GM23338 (cell line): ENCODE results near the gene KRTAP10-6. TPM values are rescaled to one million over a fixed set of nuclear protein-coding genes. Genes with fewer than 3 reads are reported as not detected.

Experiments
- ATAC-seq: fragments of 200-7000 bp; cut with Tn5 transposase; 3 replicates; pipeline ENCODE4 v1.9.1; 2020
- DNase-seq: peaks from one replicate; pipeline ENCODE4 v3.0.0-alpha.2; 2015; ENCODE audit warnings: low spot score
- H2AFZ ChIP-seq: fragments of 200-600 bp; sonication (generic); 2 replicates; pipeline ENCODE4 v1.8.0; 2016; ENCODE audit warnings: antibody characterized with exemption, mild to moderate bottlenecking, moderate library complexity
- H3F3A ChIP-seq: fragments of 200-600 bp; sonication (generic); replicated peaks from 2 replicates; pipeline ENCODE4 v1.8.0; 2017; ENCODE audit warnings: antibody characterized with exemption, mixed run types, low read depth
- H3K27ac ChIP-seq: fragments of 200-600 bp; sonication (generic); 2 replicates; pipeline ENCODE4 v1.6.1; 2016; ENCODE audit warnings: low read depth
- H3K27me3 ChIP-seq: fragments of 200-600 bp; sonication (generic); 2 replicates; pipeline ENCODE4 v1.8.0; 2016; ENCODE audit warnings: mild to moderate bottlenecking, mixed run types, moderate library complexity; ENCODE audit not compliant: insufficient read depth
- H3K36me3 ChIP-seq: fragments of 200-600 bp; sonication (generic); 2 replicates; pipeline ENCODE4 v1.8.0; 2016; ENCODE audit warnings: mild to moderate bottlenecking; ENCODE audit not compliant: insufficient read depth
- H3K4me1 ChIP-seq: fragments of 200-600 bp; sonication (generic); 2 replicates; pipeline ENCODE4 v1.8.0; 2016; ENCODE audit warnings: mild to moderate bottlenecking, moderate library complexity; ENCODE audit not compliant: insufficient read depth
- H3K4me2 ChIP-seq: fragments of 200-600 bp; sonication (generic); 2 replicates; pipeline ENCODE4 v1.7.1; 2017; ENCODE audit warnings: mixed run types
- H3K4me3 ChIP-seq: fragments of 200-600 bp; sonication (generic); 2 replicates; pipeline ENCODE4 v1.6.1; 2016; ENCODE audit warnings: mixed run types
- H3K79me2 ChIP-seq: fragments of 200-600 bp; sonication (generic); replicated peaks from 2 replicates; pipeline ENCODE4 v1.8.0; 2017; ENCODE audit warnings: mild to moderate bottlenecking; ENCODE audit not compliant: insufficient read depth
- H3K9me2 ChIP-seq: fragments of 200-600 bp; sonication (generic); 2 replicates; pipeline ENCODE4 v1.8.0; 2017; ENCODE audit not compliant: insufficient read depth
- H4K20me1 ChIP-seq: fragments of 200-600 bp; sonication (generic); replicated peaks from 2 replicates; pipeline ENCODE4 v1.8.0; 2017; ENCODE audit warnings: mild to moderate bottlenecking; ENCODE audit not compliant: insufficient read depth
- H3K27ac Mint-ChIP-seq: 2 replicates; pipeline ENCODE4 v1.8.0; 2020; ENCODE audit warnings: inconsistent platforms, mild to moderate bottlenecking, moderate library complexity, mixed read lengths
- H3K27me3 Mint-ChIP-seq: 3 replicates; pipeline ENCODE4 v1.8.0; 2022; ENCODE audit warnings: low read depth, mild to moderate bottlenecking, moderate library complexity, mixed read lengths, inconsistent platforms; ENCODE audit not compliant: insufficient read depth, poor library complexity
- H3K36me3 Mint-ChIP-seq: 3 replicates; pipeline ENCODE4 v1.8.0; 2021; ENCODE audit warnings: low read depth, mild to moderate bottlenecking, inconsistent platforms, moderate library complexity, mixed read lengths
- H3K4me1 Mint-ChIP-seq: 3 replicates; pipeline ENCODE4 v1.8.0; 2020; ENCODE audit warnings: mild to moderate bottlenecking, inconsistent platforms, mixed read lengths
- H3K4me3 Mint-ChIP-seq: 3 replicates; pipeline ENCODE4 v1.8.0; 2021; ENCODE audit warnings: moderate library complexity, mild to moderate bottlenecking, inconsistent platforms, mixed read lengths
- H3K9me3 Mint-ChIP-seq: 3 replicates; pipeline ENCODE4 v1.8.0; 2020; ENCODE audit warnings: moderate library complexity, mild to moderate bottlenecking, inconsistent platforms, mixed read lengths
- CREB1 ChIP-seq: fragments of 250-450 bp; sonication (Bioruptor Pico); IDR thresholded peaks from 2 replicates; pipeline ENCODE4 v1.5.0; 2020; ENCODE audit warnings: low read depth, mild to moderate bottlenecking, moderate library complexity
- ETS1 ChIP-seq: IDR thresholded peaks from 2 replicates; pipeline ENCODE4 v1.6.1; 2016; ENCODE audit warnings: antibody characterized with exemption
- EZH2phosphoT487 ChIP-seq: fragments of 200-600 bp; sonication (generic); IDR thresholded peaks from one replicate; pipeline ENCODE4 v1.8.1; 2018; ENCODE audit warnings: antibody characterized with exemption; ENCODE audit not compliant: unreplicated experiment
- JUNB ChIP-seq: IDR thresholded peaks from one replicate; pipeline ENCODE4 v1.6.1; 2016; ENCODE audit warnings: antibody characterized with exemption; ENCODE audit not compliant: unreplicated experiment
- NANOG ChIP-seq: IDR thresholded peaks from 2 replicates; pipeline ENCODE4 v1.6.1; 2016; ENCODE audit warnings: antibody characterized with exemption, borderline replicate concordance
- REST ChIP-seq: IDR thresholded peaks from one replicate; pipeline ENCODE4 v1.6.1; 2018; ENCODE audit warnings: antibody characterized with exemption; ENCODE audit not compliant: unreplicated experiment
- STAT1 ChIP-seq: IDR thresholded peaks from one replicate; pipeline ENCODE4 v1.6.1; 2016; ENCODE audit warnings: antibody characterized with exemption; ENCODE audit not compliant: unreplicated experiment
- ZNF331 ChIP-seq: fragments of 250-450 bp; sonication (Bioruptor Pico); IDR thresholded peaks from 2 replicates; pipeline ENCODE4 v1.5.0; 2020; ENCODE audit warnings: low read depth, mild to moderate bottlenecking, moderate library complexity
- polyA plus RNA-seq: library from polyadenylated mRNA; unstranded; fragments of >200 nt; fragmentation: Nextera tagmentation; extraction: Ambion mirVana; gene quantifications from 2 replicates; pipeline ENCODE4 v1.2.1, GENCODE V29; 2016
- total RNA-seq: library from RNA; depleted of rRNA; stranded (reverse); fragments of >200 nt; shearing (Covaris generic); gene quantifications from 2 replicates; pipeline ENCODE4 v1.2.3, GENCODE V29; 2014
- TF ChIP-seq, protein P1 (sequence below): fragments of 250-450 bp; sonication (Bioruptor Pico); IDR thresholded peaks from 2 replicates; pipeline ENCODE4 v1.5.0; 2020; ENCODE audit warnings: mild to moderate bottlenecking, moderate library complexity

The KRTAP10-6 gene
- total and polyA plus RNA-seq, 2 experiments from 2014 or later = not detected

DNA sequence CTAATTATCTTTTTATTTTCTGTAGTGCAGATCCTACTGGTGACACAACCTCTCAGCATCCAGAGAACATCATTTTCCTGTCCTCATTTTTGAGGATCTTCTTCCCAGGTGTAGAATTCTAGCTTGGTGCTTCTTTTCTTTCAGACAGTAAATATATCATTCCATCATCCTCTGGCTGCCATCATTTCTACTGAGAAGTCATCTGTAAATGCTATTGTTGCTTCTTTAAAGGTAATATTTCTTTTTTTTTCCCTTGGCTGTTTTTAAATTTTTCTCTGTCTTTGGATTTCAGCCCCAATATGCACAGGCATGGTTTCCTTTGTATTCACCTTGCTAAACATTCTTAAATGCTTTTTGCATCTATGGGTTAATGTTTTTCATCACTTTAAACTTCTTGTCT, 31.3 kb upstream of the KRTAP10-6 start (continued):
- TF ChIP-seq STAT1 (no peak), EZH2phosphoT487 (no peak), ETS1 (no peak), REST (no peak), JUNB (no peak), ZNF331 (CRISPR knock-in tag) (no peak)

- Mint-ChIP-seq H3K27ac (no peak overlapping the region), H3K4me1 (peaks cover 23% of the 10 kb centered on the region; the same call in 2 of the 3 replicates), H3K27me3 (peaks cover 3% of the 10 kb centered on the region), H3K4me3 (no peak overlapping the region), H3K36me3 (peaks cover 33% of the 10 kb centered on the region), H3K9me3 (peaks cover 52% of the 10 kb centered on the region)
- H3K27ac ChIP-seq = no peak overlapping the region
- H4K20me1 ChIP-seq = no peaks in the 10 kb centered on the region
- no peak for ATAC-seq
- H3F3A ChIP-seq = no peaks in the 10 kb centered on the region
- H3K4me3 ChIP-seq = no peak overlapping the region
- H3K4me2 ChIP-seq = no peak overlapping the region
- TF ChIP-seq, protein P1, sequence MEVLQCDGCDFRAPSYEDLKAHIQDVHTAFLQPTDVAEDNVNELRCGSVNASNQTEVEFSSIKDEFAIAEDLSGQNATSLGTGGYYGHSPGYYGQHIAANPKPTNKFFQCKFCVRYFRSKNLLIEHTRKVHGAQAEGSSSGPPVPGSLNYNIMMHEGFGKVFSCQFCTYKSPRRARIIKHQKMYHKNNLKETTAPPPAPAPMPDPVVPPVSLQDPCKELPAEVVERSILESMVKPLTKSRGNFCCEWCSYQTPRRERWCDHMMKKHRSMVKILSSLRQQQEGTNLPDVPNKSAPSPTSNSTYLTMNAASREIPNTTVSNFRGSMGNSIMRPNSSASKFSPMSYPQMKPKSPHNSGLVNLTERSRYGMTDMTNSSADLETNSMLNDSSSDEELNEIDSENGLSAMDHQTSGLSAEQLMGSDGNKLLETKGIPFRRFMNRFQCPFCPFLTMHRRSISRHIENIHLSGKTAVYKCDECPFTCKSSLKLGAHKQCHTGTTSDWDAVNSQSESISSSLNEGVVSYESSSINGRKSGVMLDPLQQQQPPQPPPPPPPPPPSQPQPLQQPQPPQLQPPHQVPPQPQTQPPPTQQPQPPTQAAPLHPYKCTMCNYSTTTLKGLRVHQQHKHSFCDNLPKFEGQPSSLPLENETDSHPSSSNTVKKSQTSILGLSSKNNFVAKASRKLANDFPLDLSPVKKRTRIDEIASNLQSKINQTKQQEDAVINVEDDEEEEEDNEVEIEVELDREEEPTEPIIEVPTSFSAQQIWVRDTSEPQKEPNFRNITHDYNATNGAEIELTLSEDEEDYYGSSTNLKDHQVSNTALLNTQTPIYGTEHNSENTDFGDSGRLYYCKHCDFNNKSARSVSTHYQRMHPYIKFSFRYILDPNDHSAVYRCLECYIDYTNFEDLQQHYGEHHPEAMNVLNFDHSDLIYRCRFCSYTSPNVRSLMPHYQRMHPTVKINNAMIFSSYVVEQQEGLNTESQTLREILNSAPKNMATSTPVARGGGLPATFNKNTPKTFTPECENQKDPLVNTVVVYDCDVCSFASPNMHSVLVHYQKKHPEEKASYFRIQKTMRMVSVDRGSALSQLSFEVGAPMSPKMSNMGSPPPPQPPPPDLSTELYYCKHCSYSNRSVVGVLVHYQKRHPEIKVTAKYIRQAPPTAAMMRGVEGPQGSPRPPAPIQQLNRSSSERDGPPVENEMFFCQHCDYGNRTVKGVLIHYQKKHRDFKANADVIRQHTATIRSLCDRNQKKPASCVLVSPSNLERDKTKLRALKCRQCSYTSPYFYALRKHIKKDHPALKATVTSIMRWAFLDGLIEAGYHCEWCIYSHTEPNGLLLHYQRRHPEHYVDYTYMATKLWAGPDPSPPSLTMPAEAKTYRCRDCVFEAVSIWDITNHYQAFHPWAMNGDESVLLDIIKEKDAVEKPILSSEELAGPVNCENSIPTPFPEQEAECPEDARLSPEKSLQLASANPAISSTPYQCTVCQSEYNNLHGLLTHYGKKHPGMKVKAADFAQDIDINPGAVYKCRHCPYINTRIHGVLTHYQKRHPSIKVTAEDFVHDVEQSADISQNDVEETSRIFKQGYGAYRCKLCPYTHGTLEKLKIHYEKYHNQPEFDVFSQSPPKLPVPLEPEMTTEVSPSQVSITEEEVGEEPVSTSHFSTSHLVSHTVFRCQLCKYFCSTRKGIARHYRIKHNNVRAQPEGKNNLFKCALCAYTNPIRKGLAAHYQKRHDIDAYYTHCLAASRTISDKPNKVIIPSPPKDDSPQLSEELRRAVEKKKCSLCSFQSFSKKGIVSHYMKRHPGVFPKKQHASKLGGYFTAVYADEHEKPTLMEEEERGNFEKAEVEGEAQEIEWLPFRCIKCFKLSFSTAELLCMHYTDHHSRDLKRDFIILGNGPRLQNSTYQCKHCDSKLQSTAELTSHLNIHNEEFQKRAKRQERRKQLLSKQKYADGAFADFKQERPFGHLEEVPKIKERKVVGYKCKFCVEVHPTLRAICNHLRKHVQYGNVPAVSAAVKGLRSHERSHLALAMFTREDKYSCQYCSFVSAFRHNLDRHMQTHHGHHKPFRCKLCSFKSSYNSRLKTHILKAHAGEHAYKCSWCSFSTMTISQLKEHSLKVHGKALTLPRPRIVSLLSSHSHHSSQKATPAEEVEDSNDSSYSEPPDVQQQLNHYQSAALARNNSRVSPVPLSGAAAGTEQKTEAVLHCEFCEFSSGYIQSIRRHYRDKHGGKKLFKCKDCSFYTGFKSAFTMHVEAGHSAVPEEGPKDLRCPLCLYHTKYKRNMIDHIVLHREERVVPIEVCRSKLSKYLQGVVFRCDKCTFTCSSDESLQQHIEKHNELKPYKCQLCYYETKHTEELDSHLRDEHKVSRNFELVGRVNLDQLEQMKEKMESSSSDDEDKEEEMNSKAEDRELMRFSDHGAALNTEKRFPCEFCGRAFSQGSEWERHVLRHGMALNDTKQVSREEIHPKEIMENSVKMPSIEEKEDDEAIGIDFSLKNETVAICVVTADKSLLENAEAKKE (CRISPR knock-in tag) = no peak
- TF ChIP-seq EZH2phosphoT487 (no peak), JUNB (no peak), ZNF331 (CRISPR knock-in tag) (no peak), CREB1 (CRISPR knock-in tag) (no peak), NANOG (no peak)
- H3K27me3 ChIP-seq = no peaks in the 10 kb centered on the region
- no peaks in the 10 kb centered on the region for H3K4me1 ChIP-seq
- H3K9me2 ChIP-seq = no peaks in the 10 kb centered on the region
- H2AFZ ChIP-seq = no peak overlapping the region
- no peaks in the 10 kb centered on the region; the same call in 1 of the 2 replicates for H3K36me3 ChIP-seq
- H3K79me2 ChIP-seq = no peaks in the 10 kb centered on the region
- DNase-seq = no peak
Measured at GRCh38 chr21:44619886-44620285, 27.6 kb upstream of the KRTAP10-6 start.
